ENCODE measurements around the gene TSKU.

- TF ChIP-seq CTCF (conservative IDR thresholded peaks at IDR 0.05; ENCODE audit: low read length) (no peak), EZH2phosphoT487 (IDR thresholded peaks at IDR 0.05; ENCODE audit: borderline replicate concordance, low read depth, low read length) (no peak)
These were observed 37.5 kb upstream of the TSKU start for GRCh38 chr11:76745561-76746207.

Measured in OCI-LY7 (cell line).